Smooth muscle cell (in vitro differentiated cells): ENCODE measurements around the gene UGT1A6. TPM values are rescaled to one million over a fixed set of nuclear protein-coding genes. Genes with fewer than 3 reads are reported as not detected.

Source experiments
- DNase-seq: peaks from one replicate; lab custom pipeline; 2025; ENCODE audit not compliant: unreplicated experiment; lab: John Stamatoyannopoulos, UW
- H2AFZ ChIP-seq: fragments of 200-600 bp; sonication (generic); 2 replicates; pipeline ENCODE4 v1.6.0; 2016; ENCODE audit warnings: antibody characterized with exemption, low read depth, mild to moderate bottlenecking
- H3F3A ChIP-seq: fragments of 200-600 bp; sonication (generic); 2 replicates; pipeline ENCODE4 v1.6.0; 2017; ENCODE audit warnings: antibody characterized with exemption, low read depth
- H3K27ac ChIP-seq: fragments of 200-600 bp; sonication (generic); 2 replicates; pipeline ENCODE4 v1.5.1; 2016; ENCODE audit warnings: low read depth, mild to moderate bottlenecking
- H3K27me3 ChIP-seq: fragments of 200-600 bp; sonication (generic); 2 replicates; pipeline ENCODE4 v1.6.1; 2016; ENCODE audit warnings: low read depth, mild to moderate bottlenecking
- H3K36me3 ChIP-seq: fragments of 200-600 bp; sonication (generic); 2 replicates; pipeline ENCODE4 v1.5.1; 2016; ENCODE audit warnings: low read depth
- H3K4me1 ChIP-seq: fragments of 200-600 bp; sonication (generic); 2 replicates; pipeline ENCODE4 v1.5.1; 2016; ENCODE audit warnings: low read depth
- H3K4me2 ChIP-seq: fragments of 200-600 bp; sonication (generic); 2 replicates; pipeline ENCODE4 v1.6.0; 2016; ENCODE audit warnings: mild to moderate bottlenecking
- H3K4me3 ChIP-seq: fragments of 200-600 bp; sonication (generic); 2 replicates; pipeline ENCODE4 v1.5.1; 2016; ENCODE audit warnings: mild to moderate bottlenecking
- H3K79me2 ChIP-seq: fragments of 200-600 bp; sonication (generic); 2 replicates; pipeline ENCODE4 v1.6.0; 2016; ENCODE audit warnings: low read depth, mild to moderate bottlenecking
- H3K9ac ChIP-seq: fragments of 200-600 bp; sonication (generic); 2 replicates; pipeline ENCODE4 v1.6.0; 2016; ENCODE audit warnings: low read depth
- H3K9me3 ChIP-seq: fragments of 200-600 bp; sonication (generic); replicated peaks from 2 replicates; pipeline ENCODE4 v1.5.1; 2016; ENCODE audit warnings: low read depth
- H4K20me1 ChIP-seq: fragments of 200-600 bp; sonication (generic); 2 replicates; pipeline ENCODE4 v1.6.0; 2016; ENCODE audit warnings: low read depth
- CTCF ChIP-seq: fragments of 200-600 bp; sonication (generic); IDR thresholded peaks from 2 replicates; pipeline ENCODE4 v1.5.1; 2017; ENCODE audit warnings: borderline replicate concordance, mild to moderate bottlenecking, antibody characterized with exemption; ENCODE audit not compliant: insufficient read depth, poor library complexity, severe bottlenecking
- WGBS: methylation state at CpG from one replicate; pipeline ENCODE4 v1.1.7; 2016; ENCODE audit warnings: low lambda C conversion rate; 5-methylcytosine and 5-hydroxymethylcytosine counted together
- polyA plus RNA-seq: library from polyadenylated mRNA; unstranded; fragments of >200 nt; fragmentation: Nextera tagmentation; extraction: Ambion mirVana; gene quantifications from 2 replicates; pipeline ENCODE4 v1.2.1, GENCODE V29; 2016
- total RNA-seq: library from RNA; depleted of rRNA; stranded (reverse); fragments of >200 nt; gene quantifications from 2 replicates; pipeline ENCODE4 v1.2.3, GENCODE V29; 2014

The UGT1A6 gene
- total and polyA plus RNA-seq, 2 experiments from 2014 or later = 0.63 TPM; not detected in 1

GRCh38 chr2:233680361-233681045, 12.2 kb upstream of the UGT1A6 start:
- H3K27ac ChIP-seq = no peak overlapping the region
- no peak overlapping the region for H2AFZ ChIP-seq
- no peaks in the 10 kb centered on the region for H3K9me3 ChIP-seq
- no peak overlapping the region for H3K9ac ChIP-seq
- H3K4me1 ChIP-seq = no peaks in the 10 kb centered on the region
- no peak for DNase-seq
- no peaks in the 10 kb centered on the region for H3K79me2 ChIP-seq
- H4K20me1 ChIP-seq = no peaks in the 10 kb centered on the region
- H3F3A ChIP-seq = no peaks in the 10 kb centered on the region
- 93% methylated on average over 4 of the region's 4 CpGs for WGBS
- no peaks in the 10 kb centered on the region for H3K36me3 ChIP-seq
- H3K4me3 ChIP-seq = no peak overlapping the region
- TF ChIP-seq CTCF = no peak
- H3K4me2 ChIP-seq = no peak overlapping the region
- H3K27me3 ChIP-seq = no peaks in the 10 kb centered on the region

- Histone ChIP-seq H3K79me2 (no peaks in the 10 kb centered on the region), H3K4me3 (no peak within 1 kb of the TSS), H3K36me3 (no peaks in the 10 kb centered on the region), H3K4me1 (no peaks in the 10 kb centered on the region), H3K9ac (no peak within 1 kb of the TSS), H3K4me2 (no peak within 1 kb of the TSS), H2AFZ (no peak within 1 kb of the TSS), H3F3A (no peaks in the 10 kb centered on the region), H3K27me3 (no peaks in the 10 kb centered on the region), H3K9me3 (no peaks in the 10 kb centered on the region), H3K27ac (no peak within 1 kb of the TSS), H4K20me1 (no peaks in the 10 kb centered on the region)
- DNase-seq = no peak
- no peak for TF ChIP-seq CTCF
- WGBS = 89% methylated on average over 5 of the region's 5 CpGs
Measured at GRCh38 chr2:233681521-233682099, 11.1 kb upstream of the UGT1A6 start, which contains the start of gene UGT1A7. UGT1A7 (plus strand) TSS chr2:233681901; CDS start chr2:233681938, 37 bp downstream.

- Histone ChIP-seq H3K4me3 (no peak overlapping the region), H3K27ac (no peak overlapping the region), H3K9me3 (no peaks in the 10 kb centered on the region), H4K20me1 (no peaks in the 10 kb centered on the region), H3K27me3 (no peaks in the 10 kb centered on the region), H2AFZ (no peak overlapping the region), H3K4me2 (no peak overlapping the region), H3K36me3 (no peaks in the 10 kb centered on the region), H3F3A (no peaks in the 10 kb centered on the region), H3K79me2 (no peaks in the 10 kb centered on the region), H3K4me1 (no peaks in the 10 kb centered on the region), H3K9ac (no peak overlapping the region)
- no peak for DNase-seq
- TF ChIP-seq CTCF = no peak
- WGBS = 90% methylated on average over 1 of the region's 1 CpG
Measured at GRCh38 chr2:233684640-233685039, 8.1 kb upstream of the UGT1A6 start.

GRCh38 chr2:233686928-233687327, 5.8 kb upstream of the UGT1A6 start:
- no peaks in the 10 kb centered on the region for H3K79me2 ChIP-seq
- H3K9me3 ChIP-seq = no peaks in the 10 kb centered on the region
- H3F3A ChIP-seq = no peaks in the 10 kb centered on the region
- 93% methylated on average over 5 of the region's 5 CpGs for WGBS
- no peak overlapping the region for H3K4me3 ChIP-seq
- H3K27me3 ChIP-seq = no peaks in the 10 kb centered on the region
- no peak overlapping the region for H3K27ac ChIP-seq
- no peaks in the 10 kb centered on the region for H3K4me1 ChIP-seq
- TF ChIP-seq CTCF = no peak
- no peak overlapping the region for H3K9ac ChIP-seq
- no peaks in the 10 kb centered on the region for H4K20me1 ChIP-seq
- H2AFZ ChIP-seq = no peak overlapping the region
- no peak overlapping the region for H3K4me2 ChIP-seq
- DNase-seq = no peak
- no peaks in the 10 kb centered on the region for H3K36me3 ChIP-seq
